K562 (cell line): ENCODE data around the gene USP32. TPM values are rescaled to one million over a fixed set of nuclear protein-coding genes. Genes with fewer than 3 reads are reported as not detected.
"Not testable (repeated sequence)": the region's sequence is repeated elsewhere in the genome, so short reads cannot be mapped to it uniquely, and the experiment has no call there.

Source experiments
- ATAC-seq: fragments of 200-7000 bp; cut with Tn5 transposase; 3 replicates; pipeline ENCODE4 v1.9.1; 2020; ENCODE audit warnings: moderate library complexity
- BruUV-seq: library from RNA; stranded (reverse); fragments of 400-500 nt; replicated peaks from 2 replicates; lab custom pipeline; 2021; lab: Mats Ljungman, UMichigan
- CTCF ChIA-PET: fragments of 300-600 bp; formaldehyde crosslinking; extraction: SDS; loops from one replicate; lab custom pipeline; 2021; ENCODE audit warnings: low intra/inter-chr PET ratio; lab: Yijun Ruan, JAX
- POLR2A ChIA-PET: fragments of 300-600, 350-650 bp; sonication (Branson Sonifier 250); formaldehyde crosslinking; extraction: SDS; loops from one replicate; lab custom pipeline; 2021; ENCODE audit warnings: antibody characterized with exemption, inconsistent platforms; lab: Yijun Ruan, JAX
- DNase-seq, 4 experiments: peaks; one replicate each; pipeline versions ENCODE4 v3.0.0 to v3.0.0-alpha.2; 2011 to 2018; ENCODE audit warnings: low spot score in 3 of 4, mixed read lengths in 3 of 4; ENCODE audit errors: extremely low read depth in 1 of 4
- FAIRE-seq: peaks from 2 replicates; lab custom pipeline; 2011; peaks lifted over from hg19 to GRCh38; lab: Jason Lieb, UNC
- H2AFZ ChIP-seq: 2 replicates; pipeline ENCODE4 v1.6.0; 2011; ENCODE audit warnings: low read depth, low read length, control low read depth, inconsistent platforms
- H3K27ac ChIP-seq: fragments of 200-600 bp; 3 replicates; pipeline ENCODE4 v1.8.0; 2011; ENCODE audit warnings: low read depth, mild to moderate bottlenecking, control low read depth, inconsistent platforms, low read length, moderate library complexity, mixed read lengths; ENCODE audit errors: extremely low read depth
- H3K27me3 ChIP-seq, 2 experiments: fragments of 300-600 bp in 1 of 2; 2 replicates in 1 of 2; 3 replicates in 1 of 2; pipeline versions ENCODE4 v1.6.0 to v1.8.0; 2011; ENCODE audit warnings: inconsistent platforms in 2 of 2, low read length in 2 of 2, mild to moderate bottlenecking in 1 of 2, mixed read lengths in 1 of 2, moderate library complexity in 1 of 2; ENCODE audit not compliant: control insufficient read depth in 2 of 2, insufficient read depth in 2 of 2
- H3K36me3 ChIP-seq: fragments of 300-600 bp; 3 replicates; pipeline ENCODE4 v1.8.0; 2011; ENCODE audit warnings: mild to moderate bottlenecking, low read length, inconsistent platforms; ENCODE audit not compliant: control insufficient read depth, insufficient read depth
- H3K4me1 ChIP-seq, 2 experiments: fragments of 200-600 bp in 1 of 2; replicated peaks in 1 of 2; 2 replicates in 1 of 2; 3 replicates in 1 of 2; pipeline versions ENCODE4 v1.5.1 to v1.8.0; 2011; ENCODE audit warnings: inconsistent platforms in 2 of 2, low read length in 2 of 2, mild to moderate bottlenecking in 1 of 2, mixed read lengths in 1 of 2, moderate library complexity in 1 of 2; ENCODE audit not compliant: control insufficient read depth in 2 of 2, insufficient read depth in 2 of 2
- H3K4me2 ChIP-seq: 2 replicates; pipeline ENCODE4 v1.6.1; 2011; ENCODE audit warnings: low read length, control low read depth, inconsistent platforms, mixed read lengths; ENCODE audit not compliant: insufficient read depth
- H3K4me3 ChIP-seq: fragments of 200-600 bp; sonication (generic), shearing (Covaris generic); 2 replicates; pipeline ENCODE4 v1.5.1; 2016; ENCODE audit warnings: control low read depth, inconsistent platforms
- H3K79me2 ChIP-seq: fragments of 200-600 bp; 3 replicates; pipeline ENCODE4 v1.8.0; 2011; ENCODE audit warnings: low read length, inconsistent platforms; ENCODE audit not compliant: control insufficient read depth, insufficient read depth
- H3K9ac ChIP-seq, 2 experiments: 2 replicates each; pipeline versions ENCODE4 v1.6.0 to v1.6.1; 2011; ENCODE audit warnings: low read depth in 2 of 2, low read length in 2 of 2, control low read depth in 1 of 2, inconsistent platforms in 1 of 2, mild to moderate bottlenecking in 1 of 2, mixed read lengths in 1 of 2; ENCODE audit not compliant: insufficient read depth in 1 of 2
- H3K9me1 ChIP-seq: one replicate; pipeline ENCODE4 v1.6.0; 2011; ENCODE audit warnings: inconsistent platforms, mild to moderate bottlenecking, low read length, moderate library complexity; ENCODE audit not compliant: control insufficient read depth, insufficient read depth
- H3K9me3 ChIP-seq: replicated peaks from 2 replicates; pipeline ENCODE4 v1.5.1; 2011; ENCODE audit warnings: low read depth, low read length, inconsistent platforms; ENCODE audit not compliant: control insufficient read depth, insufficient read depth
- H4K20me1 ChIP-seq: replicated peaks from 2 replicates; pipeline ENCODE4 v1.6.1; 2011; ENCODE audit warnings: low read length, inconsistent platforms, mixed read lengths; ENCODE audit not compliant: control insufficient read depth, insufficient read depth
- WGBS: fragments of 100-300 bp; shearing (Covaris generic); methylation state at CpG from one replicate; pipeline ENCODE4 v1.1.6; 2016; ENCODE audit warnings: low coverage, mixed read lengths; ENCODE audit not compliant: insufficient coverage; ENCODE audit errors: missing lambda C conversion rate; 5-methylcytosine and 5-hydroxymethylcytosine counted together
- in situ Hi-C: fragments of 300-500 bp; cut with MboI; formaldehyde crosslinking; loops from 4 replicates; pipeline ENCODE4 v1.15.0; 2018; ENCODE audit warnings: inconsistent platforms, mixed read lengths
- intact Hi-C: fragments of 100-400 bp; cut with micrococcal nuclease; formaldehyde crosslinking; loops from 2 replicates; pipeline ENCODE4 v1.14.2; 2022
- polyA plus RNA-seq, 8 experiments: library from polyadenylated mRNA; depleted of rRNA in 4 of 8; stranded (reverse) in 5 of 8; unstranded in 3 of 8; fragments of >200 nt; fragmentation: Nextera tagmentation in 2 of 8; fragmentation: Illumina TruSeq in 1 of 8; extraction: Ambion mirVana in 2 of 8; extraction: Trizol in 1 of 8; gene quantifications; 2 replicates each; pipeline versions ENCODE4 v1.2.1 to v1.2.3, GENCODE V29; 2011 to 2014; ENCODE audit warnings: inconsistent platforms in 1 of 8, missing spikeins in 1 of 8
- total RNA-seq, 7 experiments: library from RNA; depleted of rRNA in 6 of 7; stranded (reverse); fragments of >200 nt in 6 of 7; fragmentation: Illumina TruSeq in 2 of 7; extraction: Trizol in 2 of 7; gene quantifications; 2 replicates each; pipeline versions ENCODE4 v1.2.1 to v1.2.3, GENCODE V29; 2011 to 2021; ENCODE audit warnings: low replicate concordance in 1 of 7
- TF ChIP-seq, protein P1 (sequence below), 3 experiments: fragments of 200-800 bp in 1 of 3; fragments of 250-450 bp in 1 of 3; fragments of 450-650 bp in 1 of 3; sonication (Bioruptor Pico) in 1 of 3; sonication (Bioruptor generic) in 1 of 3; formaldehyde crosslinking in 1 of 3; IDR thresholded peaks; 2 replicates each; pipeline versions ENCODE4 v1.6.1 to v1.8.0; 2016 to 2022; ENCODE audit warnings: mild to moderate bottlenecking in 2 of 3, missing genetic modification characterization in 2 of 3, missing compliant biosample characterization in 1 of 3, moderate library complexity in 1 of 3

Gene USP32
- total and polyA plus RNA-seq, 9 of the 15 experiments (the other 6 are each of a cell fraction or from before 2014, with no cell fraction given), result 18.0 to 69.3 (median 47.1) TPM

DNA sequence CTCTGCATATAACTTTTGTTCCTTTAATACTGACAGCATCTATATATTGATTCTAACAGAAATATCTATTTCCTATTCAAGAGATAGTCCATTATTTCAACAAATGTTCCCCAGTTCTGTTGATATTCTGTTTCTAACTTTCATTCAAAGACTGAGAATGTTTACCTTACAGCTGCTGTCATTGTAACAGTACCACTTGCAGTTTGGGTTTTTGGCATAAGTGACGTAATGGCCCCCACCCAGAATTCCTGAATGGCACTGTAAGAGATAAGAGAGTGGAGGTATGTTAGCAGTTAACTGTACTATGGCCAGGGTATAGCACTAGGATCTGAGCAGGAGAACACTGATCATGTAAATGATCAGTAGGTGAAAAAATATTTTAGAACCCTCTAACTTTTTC, 211.6 kb downstream of the USP32 start:
- H4K20me1 ChIP-seq, H3K9me3 ChIP-seq, H3K4me1 ChIP-seq, in situ Hi-C loops, intact Hi-C loops, H2AFZ ChIP-seq, H3K27me3 ChIP-seq, H3K4me3 ChIP-seq, H3K9ac ChIP-seq, H3K27ac ChIP-seq, FAIRE-seq, ATAC-seq, CTCF ChIA-PET, BruUV-seq, H3K9me1 ChIP-seq, H3K4me2 ChIP-seq, H3K79me2 ChIP-seq, DNase-seq: not testable (repeated sequence)
- 100% methylated on average over 1 of the region's 1 CpG for WGBS
- TF ChIP-seq, protein P1, sequence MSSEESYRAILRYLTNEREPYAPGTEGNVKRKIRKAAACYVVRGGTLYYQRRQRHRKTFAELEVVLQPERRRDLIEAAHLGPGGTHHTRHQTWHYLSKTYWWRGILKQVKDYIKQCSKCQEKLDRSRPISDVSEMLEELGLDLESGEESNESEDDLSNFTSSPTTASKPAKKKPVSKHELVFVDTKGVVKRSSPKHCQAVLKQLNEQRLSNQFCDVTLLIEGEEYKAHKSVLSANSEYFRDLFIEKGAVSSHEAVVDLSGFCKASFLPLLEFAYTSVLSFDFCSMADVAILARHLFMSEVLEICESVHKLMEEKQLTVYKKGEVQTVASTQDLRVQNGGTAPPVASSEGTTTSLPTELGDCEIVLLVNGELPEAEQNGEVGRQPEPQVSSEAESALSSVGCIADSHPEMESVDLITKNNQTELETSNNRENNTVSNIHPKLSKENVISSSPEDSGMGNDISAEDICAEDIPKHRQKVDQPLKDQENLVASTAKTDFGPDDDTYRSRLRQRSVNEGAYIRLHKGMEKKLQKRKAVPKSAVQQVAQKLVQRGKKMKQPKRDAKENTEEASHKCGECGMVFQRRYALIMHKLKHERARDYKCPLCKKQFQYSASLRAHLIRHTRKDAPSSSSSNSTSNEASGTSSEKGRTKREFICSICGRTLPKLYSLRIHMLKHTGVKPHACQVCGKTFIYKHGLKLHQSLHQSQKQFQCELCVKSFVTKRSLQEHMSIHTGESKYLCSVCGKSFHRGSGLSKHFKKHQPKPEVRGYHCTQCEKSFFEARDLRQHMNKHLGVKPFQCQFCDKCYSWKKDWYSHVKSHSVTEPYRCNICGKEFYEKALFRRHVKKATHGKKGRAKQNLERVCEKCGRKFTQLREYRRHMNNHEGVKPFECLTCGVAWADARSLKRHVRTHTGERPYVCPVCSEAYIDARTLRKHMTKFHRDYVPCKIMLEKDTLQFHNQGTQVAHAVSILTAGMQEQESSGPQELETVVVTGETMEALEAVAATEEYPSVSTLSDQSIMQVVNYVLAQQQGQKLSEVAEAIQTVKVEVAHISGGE (CRISPR knock-in tag; IDR thresholded peaks at IDR 0.05), result peak in 1 of 3 experiments; percentile 46; a peak in 1 of 6 replicates
- H3K36me3 ChIP-seq, result peaks cover 60% of the 10 kb centered on the region
- POLR2A ChIA-PET, result interaction anchor here (0.6 to 1.5 kb wide), 3 partner anchors 19 to 83 kb away, joined by 3 to 4 read pairs (median 4); no protein-coding TSS in a partner anchor

DNA sequence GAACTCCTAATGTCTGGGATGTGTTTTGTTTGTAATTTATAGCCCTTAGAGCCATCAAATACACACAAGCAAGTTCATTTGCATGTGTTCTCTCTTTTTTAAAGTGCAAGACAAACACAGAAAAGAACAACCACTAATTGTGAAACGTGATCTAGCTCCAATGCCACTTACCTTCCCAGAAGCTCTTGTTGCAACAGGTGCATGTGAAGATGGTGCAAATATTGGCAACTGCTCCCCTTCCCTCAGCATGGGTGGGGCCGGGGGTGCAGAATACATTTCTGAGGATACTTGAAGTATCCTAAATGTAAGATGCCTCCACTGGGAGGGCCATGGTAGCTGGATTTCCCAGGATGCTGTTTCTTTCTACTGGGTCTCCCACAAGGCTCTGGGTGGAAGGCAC, 213.8 kb downstream of the USP32 start:
- ATAC-seq, H3K4me3 ChIP-seq, H3K9me3 ChIP-seq, BruUV-seq, H4K20me1 ChIP-seq, in situ Hi-C loops, H2AFZ ChIP-seq, H3K27ac ChIP-seq, H3K79me2 ChIP-seq, H3K4me2 ChIP-seq, H3K27me3 ChIP-seq, POLR2A ChIA-PET, CTCF ChIA-PET, H3K9me1 ChIP-seq, H3K9ac ChIP-seq, FAIRE-seq, intact Hi-C loops, DNase-seq, H3K4me1 ChIP-seq: not testable (repeated sequence)
- H3K36me3 ChIP-seq, result peaks cover 43% of the 10 kb centered on the region; the same call in 2 of the 3 replicates
- 78% methylated on average over 2 of the region's 2 CpGs for WGBS
